Body of pancreas (tissue), 4 donors: Measurements from ENCODE around the gene CCNA1. TPM values are rescaled to one million over a fixed set of nuclear protein-coding genes. Genes with fewer than 3 reads are reported as not detected.

Experiments used
- ATAC-seq: fragments of 150-250 bp; one replicate; pipeline ENCODE4 v1.9.1; 2016
- DNase-seq, 4 donors: peaks; one replicate each; pipeline ENCODE4 v3.0.0-alpha.2; 2019
- H3K27ac ChIP-seq, 4 donors: fragments of 200-600 bp; sonication (generic); 1 replicate in 3 of 4; 2 replicates in 1 of 4; pipeline versions ENCODE4 v1.5.1 to v1.6.1; 2016 to 2019; ENCODE audit warnings: mild to moderate bottlenecking in 1 of 4, mixed read lengths in 1 of 4, moderate library complexity in 1 of 4
- H3K27me3 ChIP-seq, 2 donors: fragments of 200-600 bp; sonication (generic); one replicate each; pipeline ENCODE4 v1.6.0; 2016; ENCODE audit warnings: mild to moderate bottlenecking in 1 of 2
- H3K36me3 ChIP-seq, 2 donors: fragments of 200-600 bp; sonication (generic); replicated peaks in 1 of 2; 2 replicates each; pipeline ENCODE4 v1.5.1; 2016; ENCODE audit warnings: low read depth in 2 of 2; ENCODE audit not compliant: insufficient read depth in 1 of 2
- H3K4me1 ChIP-seq: fragments of 200-600 bp; sonication (generic); one replicate; pipeline ENCODE4 v1.6.0; 2016
- H3K4me3 ChIP-seq, 2 donors: fragments of 200-600 bp; sonication (generic); 1 replicate in 1 of 2; 2 replicates in 1 of 2; pipeline ENCODE4 v1.5.1; 2016 to 2019
- H3K9me3 ChIP-seq, 3 donors: fragments of 200-600 bp; sonication (generic); 1 replicate in 2 of 3; 2 replicates in 1 of 3; pipeline ENCODE4 v1.5.1; 2016
- POLR2A ChIP-seq, 3 donors: fragments of 450-650 bp; IDR thresholded peaks; one replicate each; pipeline ENCODE4 v1.6.1; 2016; ENCODE audit warnings: antibody characterized with exemption in 3 of 3, mild to moderate bottlenecking in 2 of 3
- WGBS, 2 donors: methylation state at CpG; one replicate each; pipeline ENCODE4 v1.1.5; 2017; 5-methylcytosine and 5-hydroxymethylcytosine counted together
- intact Hi-C: fragments of 100-400 bp; cut with DNase I; formaldehyde crosslinking; loops from one replicate; pipeline ENCODE4 v1.15.1; 2023
- total RNA-seq, 2 donors: library from RNA; depleted of rRNA; stranded (reverse); fragments of >200 nt; gene quantifications; one replicate each; pipeline ENCODE4 v1.1.0, GENCODE V29; 2016
- TF ChIP-seq, protein P1 (sequence below), 7 experiments: fragments of 450-650 bp in 4 of 7; fragments of 200-600 bp in 3 of 7; sonication (generic) in 3 of 7; IDR thresholded peaks; one replicate each; pipeline ENCODE4 v1.5.1; 2016 to 2019; ENCODE audit warnings: antibody characterized with exemption in 7 of 7

CCNA1 gene
- total RNA-seq, 2 donors from 2014 or later = not detected

DNA sequence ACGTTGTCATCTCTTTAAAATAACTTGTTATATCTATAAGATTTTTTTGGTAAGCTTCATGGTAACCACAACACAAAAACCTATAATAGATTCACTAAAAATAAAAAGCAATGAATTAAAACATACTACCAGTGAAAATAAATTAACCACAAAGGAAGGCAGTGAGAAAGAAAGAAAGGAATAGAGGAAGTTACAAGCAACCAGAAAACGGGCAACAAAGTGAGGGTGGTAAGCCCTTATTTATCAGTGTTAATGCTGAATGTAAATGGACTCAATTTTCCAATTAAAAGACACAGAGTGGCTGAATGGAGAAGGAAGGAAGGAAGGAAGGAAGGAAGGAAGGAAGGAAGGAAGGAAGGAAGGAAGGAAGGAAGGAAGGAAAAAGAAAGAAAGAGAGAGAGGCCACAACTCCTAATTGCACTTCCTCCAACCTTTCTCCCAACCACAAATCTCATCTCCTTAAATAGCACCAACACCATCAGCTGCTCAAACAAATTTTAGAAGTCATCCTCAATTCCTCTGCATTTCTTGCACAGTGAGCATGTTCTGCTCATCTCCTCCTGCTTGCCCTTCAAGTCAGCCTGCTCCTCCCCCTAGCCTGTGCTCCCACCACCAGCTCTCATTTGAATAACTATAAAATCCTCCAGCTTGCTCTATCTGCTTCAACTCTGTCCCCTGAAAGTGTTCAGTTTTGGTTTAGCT is 48.6 kb downstream of the CCNA1 start:
- Histone ChIP-seq H3K4me1 (no peaks in the 10 kb centered on the region), H3K27me3 (no peaks in the 10 kb centered on the region), H3K9me3 (no peaks in the 10 kb centered on the region), H3K4me3 (no peak overlapping the region), H3K36me3 (no peaks in the 10 kb centered on the region), H3K27ac (no peak overlapping the region)
- 41 to 51% methylated on average over 2 of the region's 2 CpGs for WGBS, 2 donors
- TF ChIP-seq POLR2A (IDR thresholded peaks at IDR 0.05) = no peak
- TF ChIP-seq, protein P1, sequence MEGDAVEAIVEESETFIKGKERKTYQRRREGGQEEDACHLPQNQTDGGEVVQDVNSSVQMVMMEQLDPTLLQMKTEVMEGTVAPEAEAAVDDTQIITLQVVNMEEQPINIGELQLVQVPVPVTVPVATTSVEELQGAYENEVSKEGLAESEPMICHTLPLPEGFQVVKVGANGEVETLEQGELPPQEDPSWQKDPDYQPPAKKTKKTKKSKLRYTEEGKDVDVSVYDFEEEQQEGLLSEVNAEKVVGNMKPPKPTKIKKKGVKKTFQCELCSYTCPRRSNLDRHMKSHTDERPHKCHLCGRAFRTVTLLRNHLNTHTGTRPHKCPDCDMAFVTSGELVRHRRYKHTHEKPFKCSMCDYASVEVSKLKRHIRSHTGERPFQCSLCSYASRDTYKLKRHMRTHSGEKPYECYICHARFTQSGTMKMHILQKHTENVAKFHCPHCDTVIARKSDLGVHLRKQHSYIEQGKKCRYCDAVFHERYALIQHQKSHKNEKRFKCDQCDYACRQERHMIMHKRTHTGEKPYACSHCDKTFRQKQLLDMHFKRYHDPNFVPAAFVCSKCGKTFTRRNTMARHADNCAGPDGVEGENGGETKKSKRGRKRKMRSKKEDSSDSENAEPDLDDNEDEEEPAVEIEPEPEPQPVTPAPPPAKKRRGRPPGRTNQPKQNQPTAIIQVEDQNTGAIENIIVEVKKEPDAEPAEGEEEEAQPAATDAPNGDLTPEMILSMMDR (IDR thresholded peaks at IDR 0.05) = no peak
- intact Hi-C loops = no loop called here
- ATAC-seq (no peak), DNase-seq (no peak)

DNA sequence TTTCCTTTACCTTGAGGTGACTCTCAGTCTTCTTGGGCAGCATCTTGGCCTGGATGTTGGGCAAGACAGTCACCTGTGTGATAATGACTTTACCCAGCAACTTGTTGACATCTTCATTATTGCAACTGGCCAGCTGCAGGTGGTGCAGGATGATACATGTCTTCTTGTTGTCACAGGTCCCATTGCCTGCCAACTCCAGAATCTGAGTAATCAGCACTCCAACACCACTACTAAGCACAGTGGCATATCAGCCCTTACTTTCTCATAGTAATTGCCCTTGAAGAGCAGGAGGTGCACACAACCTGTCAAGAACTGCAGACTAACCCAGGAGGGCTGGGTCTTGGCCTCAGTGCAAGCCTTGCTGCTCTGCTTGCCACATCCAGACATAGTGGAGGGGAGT is 57.8 kb downstream of the CCNA1 start:
- Histone ChIP-seq H3K4me3 (no peak overlapping the region), H3K9me3 (no peaks in the 10 kb centered on the region), H3K36me3 (no peaks in the 10 kb centered on the region), H3K27ac (no peak overlapping the region), H3K27me3 (no peaks in the 10 kb centered on the region), H3K4me1 (no peaks in the 10 kb centered on the region)
- DNase-seq = no peak
- intact Hi-C loops = no loop called here
- TF ChIP-seq POLR2A (IDR thresholded peaks at IDR 0.05) = no peak
- TF ChIP-seq, protein P1 (IDR thresholded peaks at IDR 0.05) = no peak
- ATAC-seq = no peak

Other genes starting within 250 kb of the CCNA1 start
- not detected for gene SOHLH2, start 217.9 kb upstream of the CCNA1 start, total RNA-seq
- 1 to 10 TPM; 1.3 to 1.6 TPM for gene CCDC169, start 134.7 kb upstream of the CCNA1 start, total RNA-seq
- gene SPART, start 86.1 kb upstream of the CCNA1 start, total RNA-seq = 10 to 100 TPM; 11.5 to 16.1 TPM
- under 1 TPM in 1 of 2 donors, not detected in 1; 0.26 TPM for gene SERTM1, start 241.5 kb downstream of the CCNA1 start, total RNA-seq